Panc1 (cell line): ENCODE results near the gene GALNT9.

Experiments
- CTCF ChIP-seq: fragments of 450-650 bp; IDR thresholded peaks from 2 replicates; pipeline ENCODE4 v1.5.1; 2017; ENCODE audit warnings: mild to moderate bottlenecking
- POLR2AphosphoS5 ChIP-seq: IDR thresholded peaks from 2 replicates; pipeline ENCODE4 v1.6.1; 2012; ENCODE audit warnings: mild to moderate bottlenecking, low read depth, low read length, moderate library complexity
- REST ChIP-seq, 2 experiments: IDR thresholded peaks; 2 replicates each; pipeline ENCODE4 v1.6.1; 2011 to 2012; ENCODE audit warnings: low read depth in 2 of 2, control low read depth in 1 of 2, low read length in 1 of 2, mild to moderate bottlenecking in 1 of 2, moderate library complexity in 1 of 2; ENCODE audit not compliant: insufficient read depth in 1 of 2
- TCF7L2 ChIP-seq: IDR thresholded peaks from 2 replicates; pipeline ENCODE4 v1.6.1; 2011; ENCODE audit warnings: mild to moderate bottlenecking, low read depth, low read length, inconsistent platforms

- TF ChIP-seq CTCF (no peak), POLR2AphosphoS5 (no peak), REST (IDR thresholded peaks at IDR 0.05; ENCODE audit: insufficient read depth in 1 of 2, low read depth in 2 of 2, low read length in 1 of 2) (no peak), TCF7L2 (no peak)
Observed at GRCh38 chr12:132359551-132359950, 30.2 kb upstream of the GALNT9 start.
